ENCODE results near the gene KCTD5. TPM values are rescaled to one million over a fixed set of nuclear protein-coding genes. Genes with fewer than 3 reads are reported as not detected.

The KCTD5 gene
- total and polyA plus RNA-seq, 2 of the 8 experiments (the other 6 are each of a cell fraction or from before 2014, with no cell fraction given), result 26.6 to 31.8 TPM

DNA sequence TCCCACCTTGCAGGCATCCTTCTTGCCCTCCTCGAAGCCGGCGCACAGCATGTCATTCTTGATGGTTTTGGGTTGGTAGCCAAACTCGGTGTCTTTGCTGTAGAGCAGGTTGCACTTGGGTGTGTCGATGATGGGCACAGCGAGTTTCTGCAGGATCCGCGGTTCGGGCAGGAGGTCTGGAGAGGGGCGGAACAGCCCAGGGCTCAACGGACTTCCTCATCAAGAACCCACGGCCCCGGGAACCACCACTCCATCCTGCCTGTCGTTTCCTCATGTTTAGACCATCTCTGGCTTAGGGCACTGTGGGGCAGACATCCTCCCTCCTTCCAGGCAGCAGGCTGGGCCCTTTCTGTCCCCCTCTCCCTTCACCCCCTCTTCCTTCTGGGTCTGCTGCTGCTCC lies 31.2 kb downstream of the KCTD5 start (continued):
- no peak for TF ChIP-seq CTCF (IDR thresholded peaks at IDR 0.05; ENCODE audit: control extremely low read depth in 1 of 3, insufficient read depth in 1 of 3, low read depth in 1 of 3, low read length in 3 of 3)
- no peak for TF ChIP-seq RNF2 (IDR thresholded peaks at IDR 0.05; ENCODE audit: borderline replicate concordance, low read depth, low read length, missing control alignments, poor library complexity, severe bottlenecking)
- no peak for TF ChIP-seq CEBPB (IDR thresholded peaks at IDR 0.05; ENCODE audit: low read depth, low read length)
- TF ChIP-seq KDM1A (IDR thresholded peaks at IDR 0.05; ENCODE audit: borderline replicate concordance, low read length), result no peak
- no peak for TF ChIP-seq CBX5 (IDR thresholded peaks at IDR 0.05; ENCODE audit: low read depth, low read length)
